Brain microvascular endothelial cell (primary cell): Measurements from ENCODE around the gene CARTPT.
A peak's percentile ranks its signal among the peaks of the same experiment; 100 is the strongest.

Experiments
- DNase-seq: peaks from one replicate; pipeline ENCODE4 v3.0.0-alpha.2; 2020
- H3K27ac ChIP-seq: fragments of 250-450 bp; sonication (Bioruptor Pico); 2 replicates; pipeline ENCODE4 v1.5.1; 2020; ENCODE audit warnings: mild to moderate bottlenecking, moderate library complexity
- H3K27me3 ChIP-seq: fragments of 250-450 bp; sonication (Bioruptor Pico); replicated peaks from 2 replicates; pipeline ENCODE4 v1.5.1; 2020; ENCODE audit warnings: mild to moderate bottlenecking
- H3K36me3 ChIP-seq: fragments of 250-450 bp; sonication (Bioruptor Pico); replicated peaks from 2 replicates; pipeline ENCODE4 v1.5.1; 2020; ENCODE audit warnings: mild to moderate bottlenecking
- H3K4me3 ChIP-seq: 2 replicates; pipeline ENCODE4 v1.5.1; 2011; ENCODE audit warnings: low read depth, mild to moderate bottlenecking, control low read depth, low read length, moderate library complexity
- CTCF ChIP-seq: IDR thresholded peaks from 2 replicates; pipeline ENCODE4 v1.5.1; 2011; ENCODE audit warnings: low read depth, mild to moderate bottlenecking, moderate library complexity, low read length, control low read depth, inconsistent platforms; ENCODE audit errors: missing control alignments
- in situ Hi-C: cut with HindIII; loops from 2 replicates; pipeline ENCODE4 v1.10.0; 2017; ENCODE audit warnings: low sequenced_read_pairs, low pct_ligation_motif_present

The CARTPT gene

GRCh38 chr5:71693828-71694427 lies 25.1 kb upstream of the CARTPT start:
- no peak for TF ChIP-seq CTCF

GRCh38 chr5:71695071-71695470 lies 24.0 kb upstream of the CARTPT start:
- Histone ChIP-seq H3K27me3 (no peaks in the 10 kb centered on the region), H3K4me3 (no peak overlapping the region), H3K36me3 (no peaks in the 10 kb centered on the region), H3K27ac (no peak overlapping the region)
- TF ChIP-seq CTCF = no peak
- no peak for DNase-seq
- in situ Hi-C loops = no loop called here

More at GRCh38 chr5:71693828-71694427, 25.1 kb upstream of the CARTPT start:
- in situ Hi-C loops = no loop called here
- Histone ChIP-seq H3K27me3 (no peaks in the 10 kb centered on the region), H3K4me3 (no peak overlapping the region), H3K36me3 (no peaks in the 10 kb centered on the region), H3K27ac (no peak overlapping the region)
- peak; percentile 17 for DNase-seq

- DNase-seq = no peak
- Histone ChIP-seq H3K4me3 (no peak overlapping the region), H3K36me3 (no peaks in the 10 kb centered on the region), H3K27ac (no peak overlapping the region), H3K27me3 (no peaks in the 10 kb centered on the region)
- in situ Hi-C loops = no loop called here
- TF ChIP-seq CTCF = no peak
Measured at GRCh38 chr5:71695595-71695994, 23.5 kb upstream of the CARTPT start.

- DNase-seq = no peak
- no peak overlapping the region for H3K27ac ChIP-seq
- H3K27me3 ChIP-seq = no peaks in the 10 kb centered on the region
- no peaks in the 10 kb centered on the region for H3K36me3 ChIP-seq
- in situ Hi-C loops = no loop called here
- H3K4me3 ChIP-seq = no peak overlapping the region
- TF ChIP-seq CTCF = peak; percentile 72
Measured at GRCh38 chr5:71697967-71698366, 21.1 kb upstream of the CARTPT start.

- no peak overlapping the region for H3K4me3 ChIP-seq
- in situ Hi-C loops = no loop called here
- no peaks in the 10 kb centered on the region for H3K27me3 ChIP-seq
- H3K27ac ChIP-seq = no peak overlapping the region
- no peaks in the 10 kb centered on the region for H3K36me3 ChIP-seq
- DNase-seq = no peak
- no peak for TF ChIP-seq CTCF
Measured at GRCh38 chr5:71699233-71699632, 19.8 kb upstream of the CARTPT start.

- in situ Hi-C loops = no loop called here
Measured at GRCh38 chr5:71699751-71700150, 19.3 kb upstream of the CARTPT start.

More at GRCh38 chr5:71699751-71700150, 19.3 kb upstream of the CARTPT start:
- no peaks in the 10 kb centered on the region for H3K36me3 ChIP-seq
- H3K4me3 ChIP-seq = no peak overlapping the region
- no peak for DNase-seq
- TF ChIP-seq CTCF = no peak
- no peaks in the 10 kb centered on the region for H3K27me3 ChIP-seq
- H3K27ac ChIP-seq = no peak overlapping the region
